Cardiac fibroblast (primary cell): ENCODE results near the gene SLC25A19.

ENCODE experiments used
- DNase-seq, 2 donors: peaks; one replicate each; pipeline versions ENCODE4 v3.0.0 to v3.0.0-alpha.2; 2010; ENCODE audit warnings: low read depth in 2 of 2
- H3K4me3 ChIP-seq, 2 donors: replicated peaks in 1 of 2; 1 replicate in 1 of 2; 2 replicates in 1 of 2; pipeline ENCODE4 v1.5.1; 2011; ENCODE audit warnings: low read depth in 2 of 2, low read length in 2 of 2, mild to moderate bottlenecking in 2 of 2, moderate library complexity in 1 of 2
- TF ChIP-seq, protein P1 (sequence below): IDR thresholded peaks from one replicate; pipeline ENCODE4 v1.5.1; 2011; ENCODE audit warnings: low read depth, mild to moderate bottlenecking, low read length, inconsistent platforms

The SLC25A19 gene

DNA sequence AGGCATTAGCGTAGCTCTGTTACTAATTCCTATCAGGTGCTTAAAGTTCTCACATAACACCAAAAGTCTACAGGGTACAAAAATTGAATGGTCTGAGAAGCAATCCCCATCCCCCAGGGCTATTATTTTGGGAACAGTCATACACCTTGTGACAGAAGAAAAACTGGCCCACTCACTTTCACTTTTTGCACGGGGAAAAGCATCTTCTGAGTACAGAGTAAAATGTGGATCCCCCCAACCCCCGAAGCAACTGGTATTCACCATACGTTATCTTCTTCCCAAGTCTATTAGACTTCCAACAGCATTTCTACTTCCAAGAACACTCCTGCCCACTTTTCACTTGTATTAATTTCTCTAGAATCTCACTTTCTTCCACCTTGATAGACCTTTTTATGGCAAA is 39.7 kb downstream of the SLC25A19 start:
- DNase-seq, result no peak
- TF ChIP-seq, protein P1, sequence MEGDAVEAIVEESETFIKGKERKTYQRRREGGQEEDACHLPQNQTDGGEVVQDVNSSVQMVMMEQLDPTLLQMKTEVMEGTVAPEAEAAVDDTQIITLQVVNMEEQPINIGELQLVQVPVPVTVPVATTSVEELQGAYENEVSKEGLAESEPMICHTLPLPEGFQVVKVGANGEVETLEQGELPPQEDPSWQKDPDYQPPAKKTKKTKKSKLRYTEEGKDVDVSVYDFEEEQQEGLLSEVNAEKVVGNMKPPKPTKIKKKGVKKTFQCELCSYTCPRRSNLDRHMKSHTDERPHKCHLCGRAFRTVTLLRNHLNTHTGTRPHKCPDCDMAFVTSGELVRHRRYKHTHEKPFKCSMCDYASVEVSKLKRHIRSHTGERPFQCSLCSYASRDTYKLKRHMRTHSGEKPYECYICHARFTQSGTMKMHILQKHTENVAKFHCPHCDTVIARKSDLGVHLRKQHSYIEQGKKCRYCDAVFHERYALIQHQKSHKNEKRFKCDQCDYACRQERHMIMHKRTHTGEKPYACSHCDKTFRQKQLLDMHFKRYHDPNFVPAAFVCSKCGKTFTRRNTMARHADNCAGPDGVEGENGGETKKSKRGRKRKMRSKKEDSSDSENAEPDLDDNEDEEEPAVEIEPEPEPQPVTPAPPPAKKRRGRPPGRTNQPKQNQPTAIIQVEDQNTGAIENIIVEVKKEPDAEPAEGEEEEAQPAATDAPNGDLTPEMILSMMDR, result no peak
- H3K4me3 ChIP-seq, result no peak overlapping the region

GRCh38 chr17:75246404-75246803 is 42.8 kb downstream of the SLC25A19 start:
- no peak overlapping the region for H3K4me3 ChIP-seq
- no peak for DNase-seq
- TF ChIP-seq, protein P1, result no peak

DNA sequence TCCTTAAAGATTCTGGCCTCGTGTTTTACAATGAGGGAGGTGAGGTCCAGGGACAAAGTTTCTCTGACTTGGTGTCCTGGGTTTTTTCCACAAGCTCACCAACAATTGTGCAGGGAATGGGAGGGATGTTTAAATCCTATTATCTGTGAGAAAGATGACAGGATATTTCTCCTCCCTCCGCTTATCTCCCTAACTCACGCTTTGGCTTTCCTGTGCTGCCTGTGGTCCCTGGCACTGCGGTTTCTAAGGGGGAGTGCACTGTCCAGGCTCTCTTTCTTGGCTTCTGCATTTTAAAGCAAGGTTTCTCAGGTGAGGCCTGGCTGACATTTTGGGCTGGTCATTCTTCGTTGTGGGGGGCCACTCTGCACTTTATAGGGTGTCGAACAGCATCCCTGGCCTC is 44.2 kb downstream of the SLC25A19 start:
- DNase-seq, result no peak
- TF ChIP-seq, protein P1, result no peak
- no peak overlapping the region for H3K4me3 ChIP-seq

DNA sequence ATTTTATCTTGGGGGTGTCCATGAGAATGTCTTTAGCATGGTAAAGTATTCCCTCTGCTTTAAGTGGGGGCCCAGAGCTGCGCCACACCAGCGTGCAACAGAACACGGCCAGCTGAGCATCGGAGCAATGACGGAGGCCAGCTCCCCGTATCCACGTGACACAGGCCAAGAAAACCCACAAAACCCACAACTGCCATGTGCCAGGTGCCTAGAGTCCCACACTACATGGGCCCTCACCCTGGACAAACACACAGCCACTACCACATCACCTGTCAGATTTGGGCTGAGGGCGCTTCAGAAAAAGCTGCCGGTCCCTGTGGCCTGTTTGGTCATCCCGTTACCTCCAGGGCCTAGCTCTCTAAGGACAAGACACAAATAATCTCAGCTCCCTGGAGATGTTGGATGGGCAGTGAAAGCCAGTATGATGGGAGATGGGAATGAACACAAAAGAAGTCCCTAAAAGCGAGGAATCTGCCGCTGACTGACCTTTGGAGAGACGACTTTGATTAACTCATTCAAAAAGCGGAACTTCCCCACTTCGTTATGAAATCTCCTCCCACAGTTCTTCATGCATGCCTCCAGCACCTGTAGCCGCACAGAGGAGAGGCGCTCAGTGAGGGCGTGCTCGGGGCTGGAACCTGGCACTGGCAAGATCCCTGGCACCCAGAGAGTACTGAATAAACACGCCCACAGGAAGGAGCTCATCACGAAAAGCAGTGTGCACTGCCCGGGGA is 44.9 kb downstream of the SLC25A19 start:
- TF ChIP-seq, protein P1, result no peak
- no peak overlapping the region for H3K4me3 ChIP-seq
- DNase-seq, result no peak

DNA sequence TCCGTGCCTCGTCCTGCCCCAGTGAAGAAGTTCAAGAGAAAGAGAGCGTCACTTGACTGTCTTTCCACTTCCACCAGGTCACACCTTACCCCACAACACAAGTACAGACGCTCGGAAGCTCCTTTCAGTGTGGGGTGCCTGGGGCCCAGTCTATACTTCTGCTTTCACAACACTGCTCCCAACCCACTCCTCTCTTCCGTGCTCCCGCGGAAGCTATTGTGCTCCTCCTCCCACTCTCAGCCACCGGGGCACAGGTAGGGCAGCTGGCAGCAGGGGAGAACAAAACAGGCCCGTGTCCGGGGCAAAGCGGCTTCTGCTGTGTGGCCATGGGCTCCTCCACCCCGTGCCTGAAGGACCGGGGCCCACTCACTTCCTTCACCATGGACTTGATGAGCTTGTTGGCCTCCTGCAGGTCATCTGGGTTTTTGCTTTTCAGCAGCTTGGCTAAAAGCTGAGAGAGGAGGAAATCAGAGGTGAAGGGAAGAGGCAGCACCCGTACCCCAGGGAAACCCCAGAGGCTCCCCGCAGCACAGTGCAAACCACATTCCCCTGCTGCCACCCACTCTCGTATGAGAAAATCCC is 46.7 kb downstream of the SLC25A19 start:
- TF ChIP-seq, protein P1, result no peak
- H3K4me3 ChIP-seq, result no peak overlapping the region
- no peak for DNase-seq

GRCh38 chr17:75241996-75242460 is 47.2 kb downstream of the SLC25A19 start:
- TF ChIP-seq, protein P1, result no peak
- H3K4me3 ChIP-seq, result no peak overlapping the region
- DNase-seq, result peak; percentile 17 to 72

DNA sequence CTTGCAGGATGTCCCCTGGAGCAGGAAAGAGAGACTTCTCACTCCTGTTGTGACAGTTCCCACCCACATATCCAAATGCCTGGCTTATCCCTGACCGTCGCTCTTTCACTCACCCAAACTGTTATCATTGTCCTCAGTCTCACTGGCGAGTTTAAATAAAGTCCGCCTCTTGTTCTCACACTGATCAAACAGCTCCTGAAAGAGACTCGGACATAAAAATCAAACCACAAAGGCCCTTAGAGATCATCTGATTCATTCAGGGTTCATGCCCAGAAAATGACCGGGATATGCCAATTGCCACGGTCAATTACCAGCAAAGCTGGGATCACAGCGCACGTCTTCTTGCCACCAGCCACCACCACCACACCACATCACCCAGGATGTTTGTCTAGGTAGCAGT is 47.7 kb downstream of the SLC25A19 start:
- TF ChIP-seq, protein P1, result no peak
- DNase-seq, result peak in 1 of 2 donors; percentile 16
- no peak overlapping the region for H3K4me3 ChIP-seq
